ENCODE results near the gene DNASE1L2. TPM values are rescaled to one million over a fixed set of nuclear protein-coding genes. Genes with fewer than 3 reads are reported as not detected.

The DNASE1L2 gene
- total RNA-seq, 2 donors from 2014 or later = 0.35 to 1.3 TPM

GRCh38 chr16:2271848-2272461, 35.7 kb downstream of the DNASE1L2 start:
- Mint-ChIP-seq H3K36me3 (ENCODE audit: low read depth) (peaks cover 7% of the 10 kb centered on the region), H3K4me1 (peaks cover 4% of the 10 kb centered on the region), H3K4me3 (no peak overlapping the region), H3K27ac (no peak overlapping the region), H3K9me3 (no peaks in the 10 kb centered on the region), H3K27me3 (ENCODE audit: insufficient read depth) (peaks cover 2% of the 10 kb centered on the region)
- H3K4me3 ChIP-seq (ENCODE audit: low read length) = no peak overlapping the region
- H3K27me3 ChIP-seq (ENCODE audit: control insufficient read depth, insufficient read depth, low read length, poor library complexity, severe bottlenecking) = no peaks in the 10 kb centered on the region
- no peak overlapping the region for H3K27ac ChIP-seq (ENCODE audit: low read depth, low read length)
- H3K9me3 ChIP-seq (ENCODE audit: control insufficient read depth, low read length) = no peaks in the 10 kb centered on the region
- no peak for TF ChIP-seq CTCF (conservative IDR thresholded peaks at IDR 0.05)
- H3K4me1 ChIP-seq (ENCODE audit: control insufficient read depth, insufficient read depth, low read length) = peaks cover 5% of the 10 kb centered on the region
- no peak for DNase-seq
- 83 to 96% methylated on average over 2 to 14 of the region's 14 CpGs for WGBS, 2 experiments (ENCODE audit: insufficient coverage in 1 of 2, insufficient read length in 1 of 2)
- no peak overlapping the region for H3K9ac ChIP-seq (ENCODE audit: extremely low read depth, low read length, poor library complexity, severe bottlenecking)
- no peaks in the 10 kb centered on the region for H3K36me3 ChIP-seq (ENCODE audit: control insufficient read depth, insufficient read depth, low read length)

- Histone ChIP-seq H3K4me3 (ENCODE audit: low read length) (no peak overlapping the region), H3K27ac (ENCODE audit: low read depth, low read length) (no peak overlapping the region), H3K4me1 (ENCODE audit: control insufficient read depth, insufficient read depth, low read length) (peaks cover 5% of the 10 kb centered on the region), H3K9me3 (ENCODE audit: control insufficient read depth, low read length) (no peaks in the 10 kb centered on the region), H3K27me3 (ENCODE audit: control insufficient read depth, insufficient read depth, low read length, poor library complexity, severe bottlenecking) (no peaks in the 10 kb centered on the region), H3K9ac (ENCODE audit: extremely low read depth, low read length, poor library complexity, severe bottlenecking) (no peak overlapping the region), H3K36me3 (ENCODE audit: control insufficient read depth, insufficient read depth, low read length) (no peaks in the 10 kb centered on the region)
- Mint-ChIP-seq H3K4me3 (no peak overlapping the region), H3K4me1 (peaks cover 4% of the 10 kb centered on the region), H3K27ac (no peak overlapping the region), H3K9me3 (no peaks in the 10 kb centered on the region), H3K36me3 (ENCODE audit: low read depth) (peaks cover 6% of the 10 kb centered on the region), H3K27me3 (ENCODE audit: insufficient read depth) (peaks cover 2% of the 10 kb centered on the region)
- 93 to 96% methylated on average over 13 to 16 of the region's 16 CpGs for WGBS, 2 experiments (ENCODE audit: insufficient coverage in 1 of 2, insufficient read length in 1 of 2)
- peak; percentile 36 for DNase-seq
- TF ChIP-seq CTCF (conservative IDR thresholded peaks at IDR 0.05) = no peak
Observed at GRCh38 chr16:2273484-2273883, 37.2 kb downstream of the DNASE1L2 start.

GRCh38 chr16:2273931-2274330, 37.7 kb downstream of the DNASE1L2 start:
- TF ChIP-seq CTCF (conservative IDR thresholded peaks at IDR 0.05) = no peak
- WGBS, 2 experiments (ENCODE audit: insufficient coverage in 1 of 2, insufficient read length in 1 of 2) = 88 to 93% methylated on average over 5 to 10 of the region's 10 CpGs
- Histone ChIP-seq H3K27ac (ENCODE audit: low read depth, low read length) (no peak overlapping the region), H3K9ac (ENCODE audit: extremely low read depth, low read length, poor library complexity, severe bottlenecking) (no peak overlapping the region), H3K36me3 (ENCODE audit: control insufficient read depth, insufficient read depth, low read length) (no peaks in the 10 kb centered on the region), H3K9me3 (ENCODE audit: control insufficient read depth, low read length) (no peaks in the 10 kb centered on the region), H3K4me1 (ENCODE audit: control insufficient read depth, insufficient read depth, low read length) (peaks cover 5% of the 10 kb centered on the region), H3K27me3 (ENCODE audit: control insufficient read depth, insufficient read depth, low read length, poor library complexity, severe bottlenecking) (no peaks in the 10 kb centered on the region), H3K4me3 (ENCODE audit: low read length) (no peak overlapping the region)
- DNase-seq = no peak
- no peak overlapping the region for H3K4me3 Mint-ChIP-seq
- H3K9me3 Mint-ChIP-seq = no peaks in the 10 kb centered on the region
- peaks cover 4% of the 10 kb centered on the region for H3K4me1 Mint-ChIP-seq
- H3K27ac Mint-ChIP-seq = no peak overlapping the region
- peaks cover 6% of the 10 kb centered on the region for H3K36me3 Mint-ChIP-seq (ENCODE audit: low read depth)
- peaks cover 2% of the 10 kb centered on the region for H3K27me3 Mint-ChIP-seq (ENCODE audit: insufficient read depth)
